SK-N-SH (cell line): Measurements from ENCODE around the gene ELAC1. TPM values are rescaled to one million over a fixed set of nuclear protein-coding genes. Genes with fewer than 3 reads are reported as not detected.

ENCODE experiments used
- CTCF ChIA-PET: fragments of 300-600, 350-600 bp; formaldehyde crosslinking; extraction: SDS; loops from one replicate; lab custom pipeline; 2021; lab: Yijun Ruan, JAX
- POLR2A ChIA-PET: fragments of 350-600 bp; sonication (Branson Sonifier 250); formaldehyde crosslinking; extraction: SDS; loops from one replicate; lab custom pipeline; 2020; ENCODE audit warnings: antibody characterized with exemption, inconsistent platforms; lab: Yijun Ruan, JAX
- DNase-seq: peaks from one replicate; pipeline ENCODE4 v3.0.0; 2012
- H2AFZ ChIP-seq: fragments of 200-600 bp; sonication (generic); 2 replicates; pipeline ENCODE4 v1.8.1; 2016; ENCODE audit warnings: antibody characterized with exemption, mild to moderate bottlenecking, low read depth
- H3F3A ChIP-seq: fragments of 200-600 bp; sonication (generic); replicated peaks from 2 replicates; pipeline ENCODE3; 2016; ENCODE audit warnings: antibody characterized with exemption, mild to moderate bottlenecking; ENCODE audit not compliant: insufficient read depth
- H3K27ac ChIP-seq, 2 experiments: fragments of 200-500 bp in 1 of 2; fragments of 200-600 bp in 1 of 2; sonication (Bioruptor generic) in 1 of 2; sonication (generic), shearing (Covaris generic) in 1 of 2; 2 replicates each; pipeline versions ENCODE4 v1.5.1 to v1.6.1; 2014 to 2016; ENCODE audit warnings: low read depth in 2 of 2, inconsistent platforms in 1 of 2, low read length in 1 of 2, mild to moderate bottlenecking in 1 of 2, mixed read lengths in 1 of 2
- H3K27me3 ChIP-seq: fragments of 200-600 bp; sonication (generic), shearing (Covaris generic); 2 replicates; pipeline ENCODE4 v1.6.1; 2016; ENCODE audit warnings: mixed run types; ENCODE audit not compliant: insufficient read depth
- H3K36me3 ChIP-seq, 2 experiments: fragments of 200-500 bp in 1 of 2; fragments of 200-600 bp in 1 of 2; sonication (Bioruptor generic) in 1 of 2; sonication (generic) in 1 of 2; replicated peaks in 1 of 2; 2 replicates each; pipeline versions ENCODE3 to v1.5.1; 2014 to 2016; ENCODE audit warnings: low read length in 1 of 2, mild to moderate bottlenecking in 1 of 2; ENCODE audit not compliant: insufficient read depth in 2 of 2, control insufficient read depth in 1 of 2
- H3K4me1 ChIP-seq, 2 experiments: fragments of 200-500 bp in 1 of 2; fragments of 200-600 bp in 1 of 2; sonication (Bioruptor generic) in 1 of 2; sonication (generic), shearing (Covaris generic) in 1 of 2; 2 replicates each; pipeline versions ENCODE4 v1.5.1 to v1.6.1; 2014 to 2016; ENCODE audit warnings: low read depth in 1 of 2, low read length in 1 of 2, mixed run types in 1 of 2; ENCODE audit not compliant: insufficient read depth in 2 of 2, control insufficient read depth in 1 of 2
- H3K4me2 ChIP-seq: fragments of 200-600 bp; sonication (generic), shearing (Covaris generic); 2 replicates; pipeline ENCODE4 v1.6.1; 2017; ENCODE audit warnings: mixed run types
- H3K4me3 ChIP-seq, 2 experiments: fragments of 200-500 bp in 1 of 2; fragments of 200-600 bp in 1 of 2; sonication (Bioruptor generic) in 1 of 2; sonication (generic), shearing (Covaris generic) in 1 of 2; 2 replicates each; pipeline versions ENCODE4 v1.5.1 to v1.8.1; 2014 to 2016; ENCODE audit warnings: low read depth in 2 of 2, inconsistent platforms in 1 of 2, low read length in 1 of 2, mild to moderate bottlenecking in 1 of 2, mixed read lengths in 1 of 2, moderate library complexity in 1 of 2
- H3K79me2 ChIP-seq: fragments of 200-600 bp; sonication (generic); 2 replicates; pipeline ENCODE4 v1.8.1; 2017; ENCODE audit warnings: mild to moderate bottlenecking; ENCODE audit not compliant: insufficient read depth
- H3K9ac ChIP-seq: fragments of 200-600 bp; sonication (generic); 2 replicates; pipeline ENCODE4 v1.6.1; 2017; ENCODE audit warnings: mixed run types
- H3K9me2 ChIP-seq: fragments of 200-600 bp; sonication (generic); 2 replicates; pipeline ENCODE4 v1.6.1; 2017; ENCODE audit warnings: mixed run types
- H3K9me3 ChIP-seq: fragments of 200-600 bp; sonication (generic); 2 replicates; pipeline ENCODE4 v1.6.1; 2017; ENCODE audit warnings: mixed run types, mild to moderate bottlenecking, moderate library complexity
- H4K20me1 ChIP-seq: fragments of 200-600 bp; sonication (generic); 2 replicates; pipeline ENCODE4 v1.6.1; 2017; ENCODE audit warnings: mild to moderate bottlenecking, mixed run types; ENCODE audit not compliant: insufficient read depth
- CTCF ChIP-seq: fragments of 200-600 bp; sonication (generic); IDR thresholded peaks from 2 replicates; pipeline ENCODE4 v1.6.1; 2017; ENCODE audit warnings: antibody characterized with exemption, mild to moderate bottlenecking, moderate library complexity
- FOSL2 ChIP-seq: IDR thresholded peaks from 2 replicates; pipeline ENCODE4 v1.4.0; 2012; ENCODE audit warnings: low read depth, mild to moderate bottlenecking, moderate library complexity, borderline replicate concordance
- IRF3 ChIP-seq: fragments of 150-350 bp; IDR thresholded peaks from 2 replicates; pipeline ENCODE4 v1.6.1; 2016; ENCODE audit warnings: mild to moderate bottlenecking, low read depth, low read length
- JUND ChIP-seq: IDR thresholded peaks from 2 replicates; pipeline ENCODE4 v1.4.0; 2012
- MEF2A ChIP-seq: IDR thresholded peaks from 2 replicates; pipeline ENCODE4 v1.4.0; 2012; ENCODE audit warnings: low read depth, borderline replicate concordance
- MXI1 ChIP-seq: IDR thresholded peaks from 2 replicates; pipeline ENCODE4 v1.6.1; 2012; ENCODE audit warnings: mild to moderate bottlenecking, low read depth, low read length, improper control_type of control experiment
- NFIC ChIP-seq: IDR thresholded peaks from 2 replicates; pipeline ENCODE4 v1.4.0; 2012; ENCODE audit warnings: borderline replicate concordance
- PBX3 ChIP-seq: IDR thresholded peaks from 2 replicates; pipeline ENCODE4; 2012
- RAD21 ChIP-seq: IDR thresholded peaks from 2 replicates; pipeline ENCODE4 v1.6.1; 2012; ENCODE audit warnings: mild to moderate bottlenecking, low read length
- RCOR1 ChIP-seq: fragments of 150-350 bp; IDR thresholded peaks from 2 replicates; pipeline ENCODE4 v1.6.1; 2017; ENCODE audit warnings: antibody characterized with exemption, low read length
- REST ChIP-seq: IDR thresholded peaks from 2 replicates; pipeline ENCODE4 v1.6.1; 2012; ENCODE audit warnings: mild to moderate bottlenecking, low read depth, low read length, moderate library complexity
- TCF12 ChIP-seq: IDR thresholded peaks from 2 replicates; pipeline ENCODE4 v1.4.0; 2012
- TEAD4 ChIP-seq: IDR thresholded peaks from 2 replicates; pipeline ENCODE4 v1.4.0; 2012; ENCODE audit warnings: mild to moderate bottlenecking, borderline replicate concordance; ENCODE audit not compliant: insufficient read depth
- WGBS: methylation state at CpG from one replicate; pipeline ENCODE4 v1.1.6; 2017; ENCODE audit warnings: low lambda C conversion rate; 5-methylcytosine and 5-hydroxymethylcytosine counted together
- polyA plus RNA-seq, 3 experiments: library from polyadenylated mRNA; depleted of rRNA; stranded (reverse); fragments of >200 nt; gene quantifications; 2 replicates each; pipeline ENCODE4 v1.2.3, GENCODE V29; 2012

Gene ELAC1
- polyA plus RNA-seq, 1 of the 3 experiments (the other 2 are of a cell fraction): 10.8 TPM

GRCh38 chr18:50982802-50983179 is 15.0 kb downstream of the ELAC1 start:
- H3K4me2 ChIP-seq: no peak overlapping the region
- no peak for TF ChIP-seq MXI1
- TF ChIP-seq TEAD4: no peak
- TF ChIP-seq CTCF: peak; percentile 38
- TF ChIP-seq RAD21: 0 out of 2 replicates have a peak, but pooled peaks have one; percentile 11
- no peak for TF ChIP-seq RCOR1
- TF ChIP-seq FOSL2: no peak
- TF ChIP-seq REST: 0 out of 2 replicates have a peak, but pooled peaks have one; percentile 40
- H3K4me1 ChIP-seq: peaks cover 3 to 5% of the 10 kb centered on the region in 2 experiments; a peak in 1 of 4 replicates
- H3K9me2 ChIP-seq: no peaks in the 10 kb centered on the region
- H3K9me3 ChIP-seq: no peaks in the 10 kb centered on the region
- peaks cover 2 to 10% of the 10 kb centered on the region in 2 experiments for H3K36me3 ChIP-seq
- no peak overlapping the region for H3K9ac ChIP-seq
- H3K79me2 ChIP-seq: no peaks in the 10 kb centered on the region; the same call in 1 of the 2 replicates
- no peak overlapping the region for H3K4me3 ChIP-seq
- CTCF ChIA-PET: interaction anchor here (0.9 to 2.0 kb wide), 2 partner anchors 12 to 15 kb away, joined by 3 to 10 read pairs; partner anchors contain the start of gene ELAC1
- 100% methylated on average over 3 of the region's 3 CpGs for WGBS
- H3F3A ChIP-seq: peaks cover 18% of the 10 kb centered on the region
- DNase-seq: no peak
- H2AFZ ChIP-seq: no peak overlapping the region
- POLR2A ChIA-PET: no interaction called here
- H3K27me3 ChIP-seq: no peaks in the 10 kb centered on the region
- no peak overlapping the region for H3K27ac ChIP-seq
- H4K20me1 ChIP-seq: 0 out of 2 replicates have a peak, but pooled peaks cover 4% of the 10 kb centered on the region

- Histone ChIP-seq H3K9me2 (no peaks in the 10 kb centered on the region), H2AFZ (no peak overlapping the region), H3K4me3 (no peak overlapping the region), H3K9ac (peak overlapping the region; percentile 18; the same call in 1 of the 2 replicates), H3K36me3 (peaks cover 2 to 3% of the 10 kb centered on the region in 2 experiments), H3K27me3 (no peaks in the 10 kb centered on the region), H4K20me1 (0 out of 2 replicates have a peak, but pooled peaks cover 4% of the 10 kb centered on the region), H3K27ac (peak overlapping the region in 1 of 2 experiments; percentile 62; a peak in 2 of 4 replicates), H3K4me2 (peak overlapping the region; percentile 51), H3K4me1 (peaks cover 3 to 5% of the 10 kb centered on the region in 2 experiments; a peak in 1 of 4 replicates), H3K9me3 (no peaks in the 10 kb centered on the region), H3F3A (peaks cover 18% of the 10 kb centered on the region), H3K79me2 (no peaks in the 10 kb centered on the region; the same call in 1 of the 2 replicates)
- DNase-seq: no peak
- 55% methylated on average over 2 of the region's 2 CpGs for WGBS
- POLR2A ChIA-PET: no interaction called here
- CTCF ChIA-PET: no interaction called here
- TF ChIP-seq FOSL2: peak; percentile 60; the same call in 1 of the 2 replicates
- peak; percentile 36; the same call in 1 of the 2 replicates for TF ChIP-seq MEF2A
- no peak for TF ChIP-seq RCOR1
- TF ChIP-seq NFIC: 0 out of 2 replicates have a peak, but pooled peaks have one; percentile 6
- no peak for TF ChIP-seq IRF3
- TF ChIP-seq PBX3: peak; percentile 53
- peak; percentile 57 for TF ChIP-seq JUND
- TF ChIP-seq TCF12: peak; percentile 91
Observed at GRCh38 chr18:50986360-50987087, 18.7 kb downstream of the ELAC1 start.
